Skeletal muscle tissue (tissue), 4 donors: Measurements from ENCODE around the gene DLGAP1. TPM values are rescaled to one million over a fixed set of nuclear protein-coding genes. Genes with fewer than 3 reads are reported as not detected.

ENCODE experiments used
- H3K27ac ChIP-seq: one replicate; pipeline ENCODE4 v1.7.0; 2013; ENCODE audit warnings: mild to moderate bottlenecking, low read depth, low read length, inconsistent platforms
- H3K27me3 ChIP-seq, 3 donors: one replicate each; pipeline ENCODE4 v1.7.0; 2013; ENCODE audit warnings: low read length in 3 of 3; ENCODE audit not compliant: control insufficient read depth in 3 of 3, insufficient read depth in 3 of 3
- H3K36me3 ChIP-seq, 3 donors: one replicate each; pipeline ENCODE4 v1.7.0; 2013; ENCODE audit warnings: low read length in 3 of 3; ENCODE audit not compliant: control insufficient read depth in 3 of 3, insufficient read depth in 3 of 3
- H3K4me1 ChIP-seq, 3 donors: one replicate each; pipeline ENCODE4 v1.7.0; 2013; ENCODE audit warnings: low read length in 3 of 3, mild to moderate bottlenecking in 3 of 3; ENCODE audit not compliant: control insufficient read depth in 3 of 3, insufficient read depth in 3 of 3
- H3K4me3 ChIP-seq, 3 donors: one replicate each; pipeline ENCODE4 v1.7.0; 2013; ENCODE audit warnings: low read length in 3 of 3
- H3K9ac ChIP-seq, 3 donors: one replicate each; pipeline ENCODE4 v1.7.0; 2013; ENCODE audit warnings: low read length in 3 of 3, mild to moderate bottlenecking in 3 of 3, moderate library complexity in 2 of 3, low read depth in 1 of 3
- H3K9me3 ChIP-seq, 3 donors: one replicate each; pipeline ENCODE4 v1.7.0; 2013; ENCODE audit warnings: low read length in 3 of 3; ENCODE audit not compliant: control insufficient read depth in 3 of 3
- total RNA-seq: library from RNA; depleted of rRNA; stranded (reverse); fragments of >200 nt; gene quantifications from one replicate; pipeline ENCODE4 v1.2.3, GENCODE V29; 2014
- donor health status: Osteomylitis.

DLGAP1 gene
- total RNA-seq, 1 donor from 2014 or later: 0.52 TPM

GRCh38 chr18:3816610-3817363 is 638.3 kb downstream of the DLGAP1 start:
- Histone ChIP-seq H3K4me3 (no peak overlapping the region), H3K4me1 (no peaks in the 10 kb centered on the region), H3K36me3 (no peaks in the 10 kb centered on the region), H3K9me3 (no peaks in the 10 kb centered on the region), H3K9ac (no peak overlapping the region), H3K27ac (no peak overlapping the region), H3K27me3 (no peaks in the 10 kb centered on the region)

- Histone ChIP-seq H3K9me3 (no peaks in the 10 kb centered on the region), H3K27ac (no peak overlapping the region), H3K36me3 (no peaks in the 10 kb centered on the region), H3K27me3 (no peaks in the 10 kb centered on the region), H3K9ac (no peak overlapping the region), H3K4me1 (no peaks in the 10 kb centered on the region), H3K4me3 (no peak overlapping the region)
Observed at GRCh38 chr18:3815991-3816390, 639.1 kb downstream of the DLGAP1 start.

GRCh38 chr18:3814816-3815215 is 640.3 kb downstream of the DLGAP1 start:
- Histone ChIP-seq H3K27ac (no peak overlapping the region), H3K9ac (no peak overlapping the region)

DNA sequence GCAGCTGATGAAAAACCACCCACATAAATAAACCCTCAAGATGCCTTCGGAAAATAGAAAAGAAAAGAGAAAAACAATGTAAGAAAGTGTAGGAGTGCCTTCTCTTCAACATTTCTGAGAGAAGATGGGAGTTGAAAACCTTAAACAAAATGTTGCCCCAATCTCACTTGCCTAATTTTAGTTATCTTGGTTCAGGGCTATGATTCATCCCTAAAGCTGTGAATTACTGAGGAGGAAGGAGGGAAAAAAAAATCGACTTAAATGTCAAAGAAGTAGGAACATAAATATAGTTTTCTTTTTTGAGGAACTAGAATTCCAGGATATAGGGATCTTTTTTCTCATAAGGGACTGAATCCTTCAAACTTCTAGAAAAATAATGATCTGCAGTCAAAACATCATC is 644.8 kb downstream of the DLGAP1 start:
- Histone ChIP-seq H3K9me3 (no peaks in the 10 kb centered on the region), H3K4me1 (no peaks in the 10 kb centered on the region), H3K36me3 (no peaks in the 10 kb centered on the region), H3K27ac (no peak overlapping the region), H3K4me3 (no peak overlapping the region), H3K27me3 (no peaks in the 10 kb centered on the region), H3K9ac (no peak overlapping the region)

More at GRCh38 chr18:3814816-3815215, 640.3 kb downstream of the DLGAP1 start:
- no peak overlapping the region for H3K4me3 ChIP-seq
- H3K4me1 ChIP-seq: no peaks in the 10 kb centered on the region
- H3K9me3 ChIP-seq: no peaks in the 10 kb centered on the region
- no peaks in the 10 kb centered on the region for H3K36me3 ChIP-seq
- no peaks in the 10 kb centered on the region for H3K27me3 ChIP-seq

- H3K27ac ChIP-seq: no peak overlapping the region
- H3K9ac ChIP-seq: no peak overlapping the region
- H3K4me1 ChIP-seq: no peaks in the 10 kb centered on the region
- no peak overlapping the region for H3K4me3 ChIP-seq
- H3K27me3 ChIP-seq: no peaks in the 10 kb centered on the region
- no peaks in the 10 kb centered on the region for H3K36me3 ChIP-seq
- H3K9me3 ChIP-seq: no peaks in the 10 kb centered on the region
Observed at GRCh38 chr18:3808985-3809780, 645.9 kb downstream of the DLGAP1 start.

DNA sequence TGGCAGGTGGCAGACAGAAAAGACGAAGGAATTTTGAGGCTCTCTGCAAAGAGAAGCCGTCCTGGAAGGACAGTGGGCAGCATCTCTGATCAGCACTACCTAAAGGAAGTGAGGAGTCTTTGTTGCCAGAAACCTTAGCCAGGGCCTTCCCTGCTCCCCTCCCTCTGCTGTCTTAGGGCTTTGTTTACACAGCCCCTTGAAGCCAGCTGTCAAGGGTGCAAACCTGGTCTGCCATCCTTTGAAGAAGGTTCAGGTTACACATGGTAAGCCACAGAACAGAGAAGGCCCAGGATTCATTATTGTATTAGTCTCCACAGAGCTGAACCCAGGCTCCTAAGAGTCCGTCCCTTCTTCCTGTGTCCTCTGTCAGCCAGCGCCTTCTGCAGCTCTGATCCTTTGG is 648.5 kb downstream of the DLGAP1 start:
- Histone ChIP-seq H3K4me1 (no peaks in the 10 kb centered on the region), H3K27ac (no peak overlapping the region), H3K36me3 (no peaks in the 10 kb centered on the region), H3K4me3 (no peak overlapping the region), H3K27me3 (no peaks in the 10 kb centered on the region), H3K9me3 (peaks cover 0 to 2% (median 0%) of the 10 kb centered on the region in 3 donors), H3K9ac (no peak overlapping the region)

DNA sequence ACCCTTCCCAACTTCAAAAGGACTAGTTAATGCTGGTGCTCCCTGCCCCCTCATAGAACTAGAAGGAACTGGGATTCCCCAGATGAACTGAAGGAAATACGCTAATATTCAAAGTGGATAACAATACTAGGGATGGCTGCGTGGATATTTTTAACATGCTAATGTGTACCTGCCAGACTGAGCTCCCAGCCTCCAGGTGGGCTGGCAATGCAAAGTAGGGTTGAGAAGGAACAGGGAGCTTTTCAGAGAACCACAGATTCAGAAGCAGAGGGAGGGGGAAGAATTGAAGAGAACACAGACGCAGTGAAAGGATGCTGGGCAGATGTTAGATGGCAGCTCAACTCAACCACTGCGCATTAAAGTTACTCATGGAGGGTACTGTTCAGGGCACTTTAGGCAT is 650.8 kb downstream of the DLGAP1 start:
- no peaks in the 10 kb centered on the region for H3K4me1 ChIP-seq
- no peaks in the 10 kb centered on the region for H3K36me3 ChIP-seq
- no peaks in the 10 kb centered on the region for H3K27me3 ChIP-seq
- H3K27ac ChIP-seq: no peak overlapping the region
- no peak overlapping the region for H3K4me3 ChIP-seq
- H3K9ac ChIP-seq: no peak overlapping the region
- H3K9me3 ChIP-seq: peaks cover 0 to 2% (median 0%) of the 10 kb centered on the region in 3 donors

DNA sequence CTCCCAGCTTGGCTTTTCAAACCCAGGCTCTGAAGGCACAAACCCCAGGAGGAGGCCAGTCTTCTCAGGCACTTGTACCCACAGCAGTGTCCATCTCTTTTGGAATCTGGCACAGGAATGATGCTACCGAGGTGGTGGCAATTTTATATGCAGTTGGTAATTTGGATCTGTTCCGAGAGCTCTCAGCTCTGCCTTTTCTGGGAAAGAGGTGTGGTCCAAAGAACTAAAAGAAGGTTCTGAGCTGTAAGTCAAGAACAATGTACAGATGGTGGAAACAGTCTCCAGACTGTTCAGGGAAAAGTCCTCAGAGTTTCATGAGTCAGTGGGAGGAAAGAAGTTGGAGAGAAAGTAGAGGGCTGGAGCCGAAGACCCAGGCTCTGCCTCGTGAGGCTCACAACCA is 651.8 kb downstream of the DLGAP1 start:
- no peak overlapping the region for H3K9ac ChIP-seq
- H3K4me3 ChIP-seq: no peak overlapping the region
- peaks cover 0 to 2% (median 0%) of the 10 kb centered on the region in 3 donors for H3K9me3 ChIP-seq
- H3K4me1 ChIP-seq: no peaks in the 10 kb centered on the region
- H3K27ac ChIP-seq: no peak overlapping the region
- H3K36me3 ChIP-seq: no peaks in the 10 kb centered on the region
- H3K27me3 ChIP-seq: no peaks in the 10 kb centered on the region

- H3K9me3 ChIP-seq: peaks cover 0 to 2% (median 0%) of the 10 kb centered on the region in 3 donors
- no peaks in the 10 kb centered on the region for H3K4me1 ChIP-seq
- H3K27ac ChIP-seq: no peak overlapping the region
- no peaks in the 10 kb centered on the region for H3K27me3 ChIP-seq
- no peaks in the 10 kb centered on the region for H3K36me3 ChIP-seq
- H3K4me3 ChIP-seq: no peak overlapping the region
- no peak overlapping the region for H3K9ac ChIP-seq
Observed at GRCh38 chr18:3799515-3799914, 655.6 kb downstream of the DLGAP1 start.

DNA sequence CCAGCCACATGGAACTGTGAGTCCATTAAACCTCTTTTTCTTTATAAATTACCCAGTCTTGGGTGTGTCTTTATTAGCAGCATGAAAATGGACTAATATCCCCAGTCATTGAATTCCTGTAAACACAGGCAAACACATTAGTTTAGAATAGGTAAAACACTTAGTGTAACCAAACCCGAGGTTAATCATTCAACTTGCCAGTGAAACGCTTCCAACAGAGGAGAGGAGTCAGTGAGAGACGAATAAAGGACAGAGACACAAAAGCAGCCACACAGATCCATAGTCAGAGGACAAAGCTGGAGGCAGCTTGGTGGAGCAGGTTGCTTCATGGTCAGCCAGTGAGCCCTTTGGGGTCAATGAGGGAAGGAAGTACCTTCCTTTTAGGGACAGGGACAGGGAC is 657.1 kb downstream of the DLGAP1 start:
- no peaks in the 10 kb centered on the region for H3K27me3 ChIP-seq
- H3K9ac ChIP-seq: no peak overlapping the region
- no peak overlapping the region for H3K4me3 ChIP-seq
- no peaks in the 10 kb centered on the region for H3K36me3 ChIP-seq
- H3K9me3 ChIP-seq: peaks cover 0 to 2% (median 0%) of the 10 kb centered on the region in 3 donors
- no peaks in the 10 kb centered on the region for H3K4me1 ChIP-seq
- H3K27ac ChIP-seq: no peak overlapping the region
